Measurements from ENCODE around the gene SPATA2L. TPM values are rescaled to one million over a fixed set of nuclear protein-coding genes. Genes with fewer than 3 reads are reported as not detected.

Gene SPATA2L
- total and polyA plus RNA-seq, 2 of the 13 experiments (the other 11 are each of a cell fraction or from before 2014, with no cell fraction given): 9.1 to 20.7 TPM

DNA sequence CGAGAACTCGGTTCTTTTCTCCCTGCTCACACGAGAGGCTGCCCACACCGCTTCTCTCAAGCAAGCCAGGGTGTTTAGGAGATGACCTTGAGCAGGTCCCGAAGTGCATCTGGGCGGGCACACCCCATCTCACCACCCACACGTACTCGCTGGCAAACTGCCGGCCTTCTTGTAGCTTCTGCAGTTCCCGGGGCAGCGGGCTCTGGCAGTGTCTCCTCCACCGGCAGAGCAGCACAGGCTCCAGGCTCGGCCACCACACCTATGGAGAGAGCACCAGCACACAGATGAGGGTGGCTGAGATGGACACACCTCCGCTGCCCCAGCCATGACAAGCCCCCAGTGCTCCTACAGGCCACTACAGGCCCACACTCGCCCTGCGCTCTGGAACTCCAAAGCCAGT lies 43.3 kb upstream of the SPATA2L start:
- no peak for FAIRE-seq
- ChIA-PET CTCF (ENCODE audit: low intra/inter-chr PET ratio, low total read pairs) (no interaction called here), POLR2A (no interaction called here)
- H3K36me3 ChIP-seq (replicated peaks in 1 of 2; ENCODE audit: control insufficient read depth in 1 of 2, insufficient read depth in 2 of 2, low read length in 2 of 2): peaks cover 47 to 89% of the 10 kb centered on the region in 2 experiments
- no peak for DNase-seq (ENCODE audit: low spot score)
- no peak overlapping the region for H3K27ac ChIP-seq (ENCODE audit: extremely low read length, insufficient read depth, low read length)
- no peaks in the 10 kb centered on the region for H3K79me2 ChIP-seq (ENCODE audit: insufficient read depth, low read length)
- intact Hi-C loops (cut with micrococcal nuclease; ENCODE audit: unreplicated experiment) (no loop called here), in situ Hi-C loops (cut with HindIII; ENCODE audit: extremely low pct_ligation_motif_present, low pct_unique_long_range_greater_than_20kb) (no loop called here)
- H3K9me3 ChIP-seq (ENCODE audit: low read length): no peaks in the 10 kb centered on the region
- no peak overlapping the region for H3K4me2 ChIP-seq (ENCODE audit: low read depth, low read length)
- no peak overlapping the region for H3K4me3 ChIP-seq (replicated peaks in 1 of 3; ENCODE audit: insufficient read depth in 1 of 3, low read depth in 2 of 3, low read length in 3 of 3)
- no peaks in the 10 kb centered on the region for H3K27me3 ChIP-seq (ENCODE audit: control insufficient read depth in 1 of 2, insufficient read depth in 2 of 2, low read length in 2 of 2)
- BruUV-seq (replicated peaks): no TSS peak
- H4K20me1 ChIP-seq (ENCODE audit: insufficient read depth, low read length): no peaks in the 10 kb centered on the region
- no peak overlapping the region for H3K9ac ChIP-seq (ENCODE audit: insufficient read depth, low read depth, low read length)
- H3K4me1 ChIP-seq (ENCODE audit: insufficient read depth, low read length): no peaks in the 10 kb centered on the region
- no peak overlapping the region for H2AFZ ChIP-seq (ENCODE audit: low read length)
- WGBS (ENCODE audit: low lambda C conversion rate): 98% methylated on average over 16 of the region's 16 CpGs
- TF ChIP-seq AGO2 (optimal IDR thresholded peaks at IDR 0.05; ENCODE audit: low read depth, low read length) (peak; percentile 45), SRSF1 (optimal IDR thresholded peaks at IDR 0.05; ENCODE audit: low read depth, low read length) (no peak), DNMT1 (CRISPR knock-in tag; IDR thresholded peaks at IDR 0.05) (0 out of 2 replicates have a peak, but pooled peaks have one; percentile 41)
- ATAC-seq: peak; percentile 17

DNA sequence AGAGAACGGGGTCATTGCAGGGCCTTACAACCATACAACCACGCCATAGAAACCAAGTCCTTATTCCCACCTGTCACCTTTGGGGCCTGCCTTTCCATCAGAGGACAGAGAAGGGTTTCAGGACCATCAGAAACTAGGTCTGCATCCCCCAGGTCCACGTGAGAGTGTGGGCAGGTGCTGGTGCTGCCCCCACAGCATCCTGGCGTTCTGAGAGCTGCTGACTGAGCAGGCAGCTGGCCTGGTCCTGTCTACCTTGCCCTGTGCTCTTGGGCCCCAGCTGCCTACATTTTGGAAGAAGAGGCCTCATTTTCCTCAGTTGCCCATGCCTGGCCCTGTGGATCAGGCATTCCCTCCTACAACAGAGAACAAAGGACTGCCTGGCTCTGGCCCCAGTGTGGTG lies 41.4 kb upstream of the SPATA2L start:
- Histone ChIP-seq H3K9me3 (ENCODE audit: low read length) (no peaks in the 10 kb centered on the region), H2AFZ (ENCODE audit: low read length) (no peak overlapping the region), H3K36me3 (replicated peaks in 1 of 2; ENCODE audit: control insufficient read depth in 1 of 2, insufficient read depth in 2 of 2, low read length in 2 of 2) (peaks cover 52 to 89% of the 10 kb centered on the region in 2 experiments), H3K4me3 (replicated peaks in 1 of 3; ENCODE audit: insufficient read depth in 1 of 3, low read depth in 2 of 3, low read length in 3 of 3) (no peak overlapping the region), H3K79me2 (ENCODE audit: insufficient read depth, low read length) (no peaks in the 10 kb centered on the region), H3K27ac (ENCODE audit: extremely low read length, insufficient read depth, low read length) (no peak overlapping the region), H3K27me3 (ENCODE audit: control insufficient read depth in 1 of 2, insufficient read depth in 2 of 2, low read length in 2 of 2) (no peaks in the 10 kb centered on the region), H3K4me2 (ENCODE audit: low read depth, low read length) (no peak overlapping the region), H3K4me1 (ENCODE audit: insufficient read depth, low read length) (no peaks in the 10 kb centered on the region), H4K20me1 (ENCODE audit: insufficient read depth, low read length) (no peaks in the 10 kb centered on the region), H3K9ac (ENCODE audit: insufficient read depth, low read depth, low read length) (no peak overlapping the region)
- ATAC-seq (no peak), DNase-seq (ENCODE audit: low spot score) (no peak), FAIRE-seq (no peak)
- ChIA-PET CTCF (ENCODE audit: low intra/inter-chr PET ratio, low total read pairs) (no interaction called here), POLR2A (interaction anchor here (1.0 to 1.1 kb wide), 2 partner anchors 37 to 95 kb away, joined by 4 to 5 read pairs; no protein-coding TSS in a partner anchor)
- intact Hi-C loops (cut with micrococcal nuclease; ENCODE audit: unreplicated experiment): no loop called here
- 95% methylated on average over 4 of the region's 4 CpGs for WGBS (ENCODE audit: low lambda C conversion rate)
- BruUV-seq (replicated peaks): no TSS peak
- in situ Hi-C loops (cut with HindIII; ENCODE audit: extremely low pct_ligation_motif_present, low pct_unique_long_range_greater_than_20kb): no loop called here
- TF ChIP-seq, protein P1, sequence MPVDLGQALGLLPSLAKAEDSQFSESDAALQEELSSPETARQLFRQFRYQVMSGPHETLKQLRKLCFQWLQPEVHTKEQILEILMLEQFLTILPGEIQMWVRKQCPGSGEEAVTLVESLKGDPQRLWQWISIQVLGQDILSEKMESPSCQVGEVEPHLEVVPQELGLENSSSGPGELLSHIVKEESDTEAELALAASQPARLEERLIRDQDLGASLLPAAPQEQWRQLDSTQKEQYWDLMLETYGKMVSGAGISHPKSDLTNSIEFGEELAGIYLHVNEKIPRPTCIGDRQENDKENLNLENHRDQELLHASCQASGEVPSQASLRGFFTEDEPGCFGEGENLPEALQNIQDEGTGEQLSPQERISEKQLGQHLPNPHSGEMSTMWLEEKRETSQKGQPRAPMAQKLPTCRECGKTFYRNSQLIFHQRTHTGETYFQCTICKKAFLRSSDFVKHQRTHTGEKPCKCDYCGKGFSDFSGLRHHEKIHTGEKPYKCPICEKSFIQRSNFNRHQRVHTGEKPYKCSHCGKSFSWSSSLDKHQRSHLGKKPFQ (CRISPR knock-in tag; IDR thresholded peaks at IDR 0.05; ENCODE audit: insufficient replicate concordance): no peak
- TF ChIP-seq NCOA5 (CRISPR knock-in tag; IDR thresholded peaks at IDR 0.05) (0 out of 2 replicates have a peak, but pooled peaks have one; percentile 49), NR3C1 (CRISPR knock-in tag; IDR thresholded peaks at IDR 0.05) (no peak), ZNF672 (CRISPR knock-in tag; IDR thresholded peaks at IDR 0.05) (no peak), ZNF841 (CRISPR knock-in tag; IDR thresholded peaks at IDR 0.05; ENCODE audit: borderline replicate concordance) (no peak), REXO4 (CRISPR knock-in tag; IDR thresholded peaks at IDR 0.05; ENCODE audit: borderline replicate concordance) (no peak), PAF1 (CRISPR knock-in tag; IDR thresholded peaks at IDR 0.05) (peak; percentile 81; the same call in 1 of the 2 replicates), DNMT1 (CRISPR knock-in tag; IDR thresholded peaks at IDR 0.05) (no peak), NFKB2 (CRISPR knock-in tag; IDR thresholded peaks at IDR 0.05; ENCODE audit: borderline replicate concordance) (peak; percentile 59; the same call in 1 of the 2 replicates)
- TF ChIP-seq, protein P2, sequence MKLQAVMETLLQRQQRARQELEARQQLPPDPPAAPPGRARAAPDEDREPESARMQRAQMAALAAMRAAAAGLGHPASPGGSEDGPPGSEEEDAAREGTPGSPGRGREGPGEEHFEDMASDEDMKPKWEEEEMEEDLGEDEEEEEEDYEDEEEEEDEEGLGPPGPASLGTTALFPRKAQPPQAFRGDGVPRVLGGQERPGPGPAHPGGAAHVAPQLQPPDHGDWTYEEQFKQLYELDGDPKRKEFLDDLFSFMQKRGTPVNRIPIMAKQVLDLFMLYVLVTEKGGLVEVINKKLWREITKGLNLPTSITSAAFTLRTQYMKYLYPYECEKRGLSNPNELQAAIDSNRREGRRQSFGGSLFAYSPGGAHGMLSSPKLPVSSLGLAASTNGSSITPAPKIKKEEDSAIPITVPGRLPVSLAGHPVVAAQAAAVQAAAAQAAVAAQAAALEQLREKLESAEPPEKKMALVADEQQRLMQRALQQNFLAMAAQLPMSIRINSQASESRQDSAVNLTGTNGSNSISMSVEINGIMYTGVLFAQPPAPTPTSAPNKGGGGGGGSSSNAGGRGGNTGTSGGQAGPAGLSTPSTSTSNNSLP (IDR thresholded peaks at IDR 0.05; ENCODE audit: low read depth, low read length): no peak
